Lower leg skin (tissue), 3 donors: Measurements from ENCODE around the gene BCO1.

Source experiments
- CTCF ChIP-seq, 3 donors: fragments of 450-650 bp; IDR thresholded peaks; one replicate each; pipeline ENCODE4 v1.5.1; 2016; ENCODE audit warnings: antibody characterized with exemption in 3 of 3, mild to moderate bottlenecking in 3 of 3, moderate library complexity in 2 of 3
- POLR2A ChIP-seq, 2 donors: fragments of 450-650 bp; IDR thresholded peaks; one replicate each; pipeline ENCODE4 v1.6.1; 2016 to 2017; ENCODE audit warnings: antibody characterized with exemption in 2 of 2, mild to moderate bottlenecking in 1 of 2, moderate library complexity in 1 of 2

- TF ChIP-seq CTCF (IDR thresholded peaks at IDR 0.05), result no peak
- TF ChIP-seq POLR2A (IDR thresholded peaks at IDR 0.05), result no peak
Measured at GRCh38 chr16:81291117-81291516, 52.6 kb downstream of the BCO1 start.
